ENCODE results near the gene RNASE2. TPM values are rescaled to one million over a fixed set of nuclear protein-coding genes. Genes with fewer than 3 reads are reported as not detected.
A peak's percentile ranks its signal among the peaks of the same experiment; 100 is the strongest.

The RNASE2 gene
- total RNA-seq, 1 donor from 2014 or later = 1.5 TPM

DNA sequence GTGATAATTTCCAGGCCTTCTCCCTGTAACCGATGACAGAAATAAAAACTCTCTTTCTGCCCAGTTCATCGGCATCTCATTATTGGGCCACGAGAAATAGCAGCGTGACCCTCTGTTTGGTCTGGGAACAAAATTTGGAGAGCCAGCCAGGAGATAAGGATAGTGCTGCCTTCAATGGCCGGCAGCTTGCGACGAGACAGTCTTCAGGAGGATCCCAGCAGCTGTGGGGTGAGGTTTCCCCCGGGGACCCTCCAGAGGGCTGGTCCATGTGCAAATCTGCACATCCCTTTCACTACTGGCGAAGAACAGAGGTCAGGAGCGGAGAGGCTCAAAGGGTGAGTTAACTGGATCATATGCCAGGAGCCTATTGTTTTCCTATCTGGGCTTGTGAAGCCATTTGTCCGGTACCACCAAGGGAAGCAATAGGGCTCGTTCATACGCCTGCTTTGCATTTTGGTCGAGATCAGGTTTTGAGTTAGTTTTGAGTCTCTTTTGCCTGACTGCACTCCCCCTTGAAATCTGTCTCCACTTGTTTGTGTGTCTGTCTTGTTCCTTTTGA is 48.6 kb downstream of the RNASE2 start:
- H3K9me3 ChIP-seq = no peaks in the 10 kb centered on the region
- no peaks in the 10 kb centered on the region for H3K36me3 ChIP-seq
- no peaks in the 10 kb centered on the region for H3K27me3 ChIP-seq
- peak overlapping the region; percentile 58 for H3K27ac ChIP-seq
- intact Hi-C loops (cut with DNase I) = loop anchor here (5.0 kb wide), 1 partner anchor 38 kb away; the partner anchor contains the start of gene RNASE7
- no peak for DNase-seq (ENCODE audit: extremely low spot score in 2 of 2)
- peaks cover 15% of the 10 kb centered on the region for H3K4me1 ChIP-seq
- peak overlapping the region; percentile 4 to 23 for H3K4me3 ChIP-seq
- TF ChIP-seq POLR2AphosphoS5 (IDR thresholded peaks at IDR 0.05; ENCODE audit: insufficient read depth in 1 of 2, low read depth in 1 of 2) (no peak), POLR2A (IDR thresholded peaks at IDR 0.05) (no peak)
- TF ChIP-seq, protein P1, sequence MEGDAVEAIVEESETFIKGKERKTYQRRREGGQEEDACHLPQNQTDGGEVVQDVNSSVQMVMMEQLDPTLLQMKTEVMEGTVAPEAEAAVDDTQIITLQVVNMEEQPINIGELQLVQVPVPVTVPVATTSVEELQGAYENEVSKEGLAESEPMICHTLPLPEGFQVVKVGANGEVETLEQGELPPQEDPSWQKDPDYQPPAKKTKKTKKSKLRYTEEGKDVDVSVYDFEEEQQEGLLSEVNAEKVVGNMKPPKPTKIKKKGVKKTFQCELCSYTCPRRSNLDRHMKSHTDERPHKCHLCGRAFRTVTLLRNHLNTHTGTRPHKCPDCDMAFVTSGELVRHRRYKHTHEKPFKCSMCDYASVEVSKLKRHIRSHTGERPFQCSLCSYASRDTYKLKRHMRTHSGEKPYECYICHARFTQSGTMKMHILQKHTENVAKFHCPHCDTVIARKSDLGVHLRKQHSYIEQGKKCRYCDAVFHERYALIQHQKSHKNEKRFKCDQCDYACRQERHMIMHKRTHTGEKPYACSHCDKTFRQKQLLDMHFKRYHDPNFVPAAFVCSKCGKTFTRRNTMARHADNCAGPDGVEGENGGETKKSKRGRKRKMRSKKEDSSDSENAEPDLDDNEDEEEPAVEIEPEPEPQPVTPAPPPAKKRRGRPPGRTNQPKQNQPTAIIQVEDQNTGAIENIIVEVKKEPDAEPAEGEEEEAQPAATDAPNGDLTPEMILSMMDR (IDR thresholded peaks at IDR 0.05) = no peak

Small RNAs within 50 kb of the gene (small RNA-seq; reads per million reads assigned to genes)
- not detected for gene RN7SL189P

Other genes starting within 250 kb of the RNASE2 start
- not detected for gene EDDM3A, start 209.6 kb upstream of the RNASE2 start, total RNA-seq
- not detected for gene EDDM3B, start 187.1 kb upstream of the RNASE2 start, total RNA-seq
- gene RNASE6, start 174.2 kb upstream of the RNASE2 start, total RNA-seq = 4.7 TPM
- gene RNASE1, start 152.6 kb upstream of the RNASE2 start, total RNA-seq = 174 TPM
- gene RNASE3, start 64.1 kb upstream of the RNASE2 start, total RNA-seq = not detected
- 77.1 TPM for gene METTL17, start 34.5 kb downstream of the RNASE2 start, total RNA-seq
- gene SLC39A2, start 43.8 kb downstream of the RNASE2 start, total RNA-seq = 5.4 TPM
- 307 TPM for gene NDRG2, start 69.6 kb downstream of the RNASE2 start, total RNA-seq
- not detected for gene TPPP2, start 74.7 kb downstream of the RNASE2 start, total RNA-seq
- gene RNASE13, start 79.3 kb downstream of the RNASE2 start, total RNA-seq = not detected
- gene RNASE7, start 86.9 kb downstream of the RNASE2 start, total RNA-seq = 18.2 TPM
- not detected for gene RNASE8, start 102.3 kb downstream of the RNASE2 start, total RNA-seq
- 36.3 TPM for gene ARHGEF40, start 114.8 kb downstream of the RNASE2 start, total RNA-seq
- 69.2 TPM for gene ZNF219, start 143.2 kb downstream of the RNASE2 start, total RNA-seq
- gene TMEM253, start 145.6 kb downstream of the RNASE2 start, total RNA-seq = not detected
- gene OR5AU1, start 200.6 kb downstream of the RNASE2 start, total RNA-seq = not detected